ENCODE results near the gene NENF. TPM values are rescaled to one million over a fixed set of nuclear protein-coding genes. Genes with fewer than 3 reads are reported as not detected.

Gene NENF
- total RNA-seq, 4 donors from 2014 or later, result 74.8 to 149 (median 112) TPM

DNA sequence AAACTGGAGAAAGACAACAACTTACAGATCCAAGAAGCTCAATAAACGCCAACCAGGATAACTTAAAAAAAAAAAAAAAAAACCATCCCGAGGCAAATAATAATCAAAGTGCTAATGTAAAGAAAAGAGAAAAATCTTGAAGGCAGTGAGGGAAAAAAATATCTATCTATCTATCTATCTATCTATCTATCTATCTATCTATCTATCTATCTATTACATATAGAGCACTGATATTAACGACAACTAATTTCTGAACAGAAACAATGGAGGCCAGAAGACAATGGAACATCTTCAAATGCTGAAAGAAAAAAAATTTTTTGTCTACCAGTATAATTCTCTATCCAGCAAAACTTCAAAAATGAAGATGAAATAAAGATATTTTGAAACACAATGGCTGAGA lies 36.1 kb upstream of the NENF start:
- H3K4me3 ChIP-seq, result no peak overlapping the region
- H3K36me3 ChIP-seq, result no peaks in the 10 kb centered on the region
- in situ Hi-C loops (cut with MboI; ENCODE audit: low sequenced_read_pairs in 4 of 4) (no loop called here), intact Hi-C loops (cut with DNase I; ENCODE audit: low total_unique reads) (no loop called here)
- no peak for ATAC-seq
- TF ChIP-seq POLR2A (IDR thresholded peaks at IDR 0.05), result no peak
- TF ChIP-seq, protein P1, sequence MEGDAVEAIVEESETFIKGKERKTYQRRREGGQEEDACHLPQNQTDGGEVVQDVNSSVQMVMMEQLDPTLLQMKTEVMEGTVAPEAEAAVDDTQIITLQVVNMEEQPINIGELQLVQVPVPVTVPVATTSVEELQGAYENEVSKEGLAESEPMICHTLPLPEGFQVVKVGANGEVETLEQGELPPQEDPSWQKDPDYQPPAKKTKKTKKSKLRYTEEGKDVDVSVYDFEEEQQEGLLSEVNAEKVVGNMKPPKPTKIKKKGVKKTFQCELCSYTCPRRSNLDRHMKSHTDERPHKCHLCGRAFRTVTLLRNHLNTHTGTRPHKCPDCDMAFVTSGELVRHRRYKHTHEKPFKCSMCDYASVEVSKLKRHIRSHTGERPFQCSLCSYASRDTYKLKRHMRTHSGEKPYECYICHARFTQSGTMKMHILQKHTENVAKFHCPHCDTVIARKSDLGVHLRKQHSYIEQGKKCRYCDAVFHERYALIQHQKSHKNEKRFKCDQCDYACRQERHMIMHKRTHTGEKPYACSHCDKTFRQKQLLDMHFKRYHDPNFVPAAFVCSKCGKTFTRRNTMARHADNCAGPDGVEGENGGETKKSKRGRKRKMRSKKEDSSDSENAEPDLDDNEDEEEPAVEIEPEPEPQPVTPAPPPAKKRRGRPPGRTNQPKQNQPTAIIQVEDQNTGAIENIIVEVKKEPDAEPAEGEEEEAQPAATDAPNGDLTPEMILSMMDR (IDR thresholded peaks at IDR 0.05 in 4 of 5, conservative IDR thresholded peaks at IDR 0.05 in 1 of 5), result no peak
- H3K27me3 ChIP-seq, result no peaks in the 10 kb centered on the region
- DNase-seq, result no peak
- H3K4me1 ChIP-seq, result peaks cover 0 to 4% of the 10 kb centered on the region in 2 donors
- no peak overlapping the region for H3K27ac ChIP-seq
- H3K9me3 ChIP-seq, result no peaks in the 10 kb centered on the region

DNA sequence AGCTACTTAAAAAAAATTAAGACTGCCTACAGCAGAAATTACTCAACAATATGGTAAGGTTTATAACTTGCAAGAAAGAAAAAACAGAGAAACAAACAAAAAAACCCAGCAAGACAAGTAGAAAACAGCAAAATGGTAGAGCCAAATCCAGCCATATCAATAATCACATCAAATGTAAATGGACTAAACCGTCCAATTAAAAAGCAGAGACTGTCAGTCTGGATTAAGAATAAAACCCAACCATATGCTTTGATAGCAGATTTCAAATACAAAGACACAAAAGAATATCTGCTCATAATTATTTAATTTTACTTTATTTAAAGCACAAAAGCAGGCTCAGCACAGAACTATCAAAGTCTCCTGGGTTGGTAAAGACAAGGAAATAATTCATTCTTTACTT lies 35.5 kb upstream of the NENF start:
- TF ChIP-seq, protein P1 (IDR thresholded peaks at IDR 0.05 in 4 of 5, conservative IDR thresholded peaks at IDR 0.05 in 1 of 5), result no peak
- no peak for TF ChIP-seq POLR2A (IDR thresholded peaks at IDR 0.05)

DNA sequence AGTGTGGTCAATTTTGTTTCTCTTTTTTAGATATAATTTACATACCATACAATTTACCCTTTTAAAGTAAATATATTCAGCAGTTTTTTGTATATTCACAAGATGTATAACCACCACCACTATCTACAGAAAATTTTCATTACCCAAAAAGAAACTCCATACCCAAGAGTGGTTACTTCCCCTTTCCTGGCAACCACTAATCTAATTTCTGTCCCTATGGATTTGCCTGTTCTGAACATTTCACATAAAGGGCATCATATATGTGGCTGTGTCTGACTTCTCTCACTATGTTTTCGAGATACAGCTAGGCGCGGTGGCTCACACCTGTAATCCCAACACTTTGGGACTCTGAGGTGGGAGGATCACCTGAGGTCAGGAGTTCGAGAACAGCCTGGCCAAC lies 31.7 kb upstream of the NENF start:
- H3K27ac ChIP-seq, result no peak overlapping the region
- no peak for TF ChIP-seq POLR2A (IDR thresholded peaks at IDR 0.05)
- TF ChIP-seq, protein P1 (IDR thresholded peaks at IDR 0.05 in 4 of 5, conservative IDR thresholded peaks at IDR 0.05 in 1 of 5), result no peak
- peaks cover 0 to 4% of the 10 kb centered on the region in 2 donors for H3K4me1 ChIP-seq
- in situ Hi-C loops (cut with MboI; ENCODE audit: low sequenced_read_pairs in 4 of 4) (no loop called here), intact Hi-C loops (cut with DNase I; ENCODE audit: low total_unique reads) (no loop called here)
- DNase-seq (no peak), ATAC-seq (no peak)
- H3K9me3 ChIP-seq, result no peaks in the 10 kb centered on the region
- H3K36me3 ChIP-seq, result no peaks in the 10 kb centered on the region
- no peaks in the 10 kb centered on the region for H3K27me3 ChIP-seq
- no peak overlapping the region for H3K4me3 ChIP-seq

More for the DNA sequence above, 35.5 kb upstream of the NENF start:
- Histone ChIP-seq H3K4me1 (peaks cover 0 to 4% of the 10 kb centered on the region in 2 donors), H3K4me3 (no peak overlapping the region), H3K27ac (no peak overlapping the region), H3K9me3 (no peaks in the 10 kb centered on the region), H3K27me3 (no peaks in the 10 kb centered on the region), H3K36me3 (no peaks in the 10 kb centered on the region)
- no peak for ATAC-seq
- DNase-seq, result no peak
- intact Hi-C loops (cut with DNase I; ENCODE audit: low total_unique reads) (no loop called here), in situ Hi-C loops (cut with MboI; ENCODE audit: low sequenced_read_pairs in 4 of 4) (no loop called here)

DNA sequence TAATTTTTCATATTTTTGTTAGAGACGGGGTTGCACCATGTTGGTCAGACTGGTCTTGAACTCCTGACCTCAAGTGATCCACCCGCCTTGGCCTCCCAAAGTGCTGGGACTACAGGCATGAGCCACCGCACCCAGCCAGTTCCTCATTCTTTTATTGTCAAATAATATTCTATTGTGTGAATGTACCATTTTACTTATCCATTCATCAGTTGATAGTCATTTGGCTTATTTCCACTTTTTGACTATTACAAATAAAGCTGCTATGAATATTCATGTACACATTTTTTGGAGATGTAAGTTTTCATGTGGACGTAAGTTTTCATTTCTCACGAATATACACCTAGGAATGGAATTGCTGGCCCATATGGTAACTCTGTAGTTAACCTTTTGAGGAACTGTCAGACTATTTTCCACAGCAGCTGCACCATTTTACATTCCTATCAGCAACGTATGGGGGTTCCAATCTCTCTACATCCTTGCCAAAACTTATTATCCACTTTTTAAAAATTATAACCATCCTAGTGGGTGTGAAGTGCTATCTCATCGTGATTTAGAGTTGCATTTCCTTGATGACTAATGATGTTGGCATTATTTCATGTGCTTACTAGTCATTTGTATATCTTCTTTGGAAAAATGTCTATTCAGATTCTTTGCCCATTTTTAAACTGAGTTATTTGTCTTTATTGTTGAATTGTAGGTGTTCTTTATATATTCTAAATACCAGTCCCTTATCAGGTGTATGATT lies 30.7 kb upstream of the NENF start:
- no peak for ATAC-seq
- intact Hi-C loops (cut with DNase I; ENCODE audit: low total_unique reads), result no loop called here

More for the DNA sequence above, 30.7 kb upstream of the NENF start:
- Histone ChIP-seq H3K4me3 (no peak overlapping the region), H3K4me1 (peaks cover 0 to 4% of the 10 kb centered on the region in 2 donors), H3K27ac (no peak overlapping the region), H3K9me3 (no peaks in the 10 kb centered on the region), H3K27me3 (no peaks in the 10 kb centered on the region), H3K36me3 (no peaks in the 10 kb centered on the region)
- in situ Hi-C loops (cut with MboI; ENCODE audit: low sequenced_read_pairs in 4 of 4), result no loop called here
- no peak for DNase-seq
- TF ChIP-seq, protein P1 (IDR thresholded peaks at IDR 0.05 in 4 of 5, conservative IDR thresholded peaks at IDR 0.05 in 1 of 5), result no peak
- TF ChIP-seq POLR2A (IDR thresholded peaks at IDR 0.05), result no peak

All from gastrocnemius medialis (tissue), 4 donors.